HG03159 (cell line): ENCODE measurements around the gene DMBT1.

Experiments
- ATAC-seq: cut with Tn5 transposase; IDR thresholded peaks from one replicate; pipeline ENCODE4 v1.9.1; 2021; ENCODE audit warnings: mild to moderate bottlenecking, moderate library complexity; ENCODE audit not compliant: unreplicated experiment

The DMBT1 gene

DNA sequence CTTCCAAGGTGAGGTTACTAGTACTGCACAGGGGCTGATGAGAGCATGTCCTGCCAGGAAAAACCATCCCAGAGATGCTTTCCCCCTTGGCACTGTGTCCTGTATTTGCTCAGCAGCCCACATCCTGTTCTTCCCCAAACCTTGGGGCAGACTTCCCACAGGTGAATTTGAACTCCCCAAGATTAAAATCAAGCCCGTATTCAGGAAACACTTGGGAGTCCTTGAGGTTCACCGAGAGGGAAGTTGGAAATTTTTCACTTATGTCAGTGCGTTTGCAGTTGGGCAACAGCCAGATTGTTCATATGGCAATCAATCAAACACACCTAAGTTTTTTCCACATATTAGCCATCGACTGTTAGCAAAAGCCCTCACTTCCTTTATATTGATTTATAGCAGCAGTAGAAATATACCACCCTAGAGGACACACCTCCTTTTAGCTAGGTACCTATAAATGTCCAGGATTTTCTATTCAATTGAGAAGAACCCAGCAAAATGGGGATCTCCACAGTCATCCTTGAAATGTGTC, at the start of gene DMBT1:
Gene DMBT1 (plus strand): TSS at position 476 of the 526 bp plus-strand sequence. CDS start 17 bp downstream, at position 493.
- ATAC-seq, result no peak

DNA sequence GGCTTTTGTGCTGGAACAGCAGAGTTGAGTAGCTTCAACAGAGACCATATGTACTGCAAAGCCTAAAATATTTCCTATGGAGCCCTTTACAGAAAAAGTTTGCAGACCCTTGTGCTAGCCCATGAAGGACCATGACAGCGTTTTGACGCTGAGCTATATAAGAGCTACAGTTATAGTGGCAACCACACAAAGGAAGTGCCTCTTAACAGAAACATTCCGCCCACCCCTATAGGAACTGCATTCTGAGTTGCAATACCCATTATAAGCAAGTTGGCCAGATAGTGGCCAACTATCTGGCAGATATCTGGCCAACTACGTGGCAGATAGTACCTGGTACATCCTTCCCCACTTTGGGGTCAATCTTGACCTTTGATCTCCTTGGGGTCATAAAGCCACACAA, 47.5 kb upstream of the DMBT1 start:
- no peak for ATAC-seq

DNA sequence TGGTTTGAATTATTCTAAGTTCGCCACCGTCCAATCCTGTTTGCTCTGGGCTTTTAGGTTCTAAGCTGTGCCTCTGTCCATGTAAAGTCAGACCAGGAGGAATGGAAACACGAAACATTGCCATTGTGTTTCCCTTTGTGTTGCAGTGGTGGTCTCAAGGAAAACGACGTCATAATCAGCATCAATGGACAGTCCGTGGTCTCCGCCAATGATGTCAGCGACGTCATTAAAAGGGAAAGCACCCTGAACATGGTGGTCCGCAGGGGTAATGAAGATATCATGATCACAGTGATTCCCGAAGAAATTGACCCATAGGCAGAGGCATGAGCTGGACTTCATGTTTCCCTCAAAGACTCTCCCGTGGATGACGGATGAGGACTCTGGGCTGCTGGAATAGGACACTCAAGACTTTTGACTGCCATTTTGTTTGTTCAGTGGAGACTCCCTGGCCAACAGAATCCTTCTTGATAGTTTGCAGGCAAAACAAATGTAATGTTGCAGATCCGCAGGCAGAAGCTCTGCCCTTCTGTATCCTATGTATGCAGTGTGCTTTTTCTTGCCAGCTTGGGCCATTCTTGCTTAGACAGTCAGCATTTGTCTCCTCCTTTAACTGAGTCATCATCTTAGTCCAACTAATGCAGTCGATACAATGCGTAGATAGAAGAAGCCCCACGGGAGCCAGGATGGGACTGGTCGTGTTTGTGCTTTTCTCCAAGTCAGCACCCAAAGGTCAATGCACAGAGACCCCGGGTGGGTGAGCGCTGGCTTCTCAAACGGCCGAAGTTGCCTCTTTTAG, 46.3 kb upstream of the DMBT1 start:
- no peak for ATAC-seq

DNA sequence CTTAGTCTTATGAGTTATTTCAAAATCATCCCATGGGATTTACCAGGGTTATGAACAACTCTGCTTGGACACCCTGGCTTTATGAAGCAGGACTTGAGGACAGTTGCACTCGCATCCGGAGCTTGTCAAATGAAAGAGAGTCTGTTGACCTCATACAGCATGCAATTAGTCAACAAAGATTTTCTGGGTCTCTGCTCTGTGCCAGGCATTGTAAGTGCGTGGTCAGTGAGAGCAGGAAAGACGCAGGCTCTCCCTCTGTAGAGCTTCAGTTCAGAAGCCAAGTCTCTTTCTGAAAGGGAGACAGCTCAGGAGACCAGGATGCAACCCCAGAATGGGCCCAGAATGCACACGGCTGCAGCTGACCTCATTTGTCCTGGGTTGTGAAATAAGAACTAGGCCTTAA, 45.5 kb upstream of the DMBT1 start:
- no peak for ATAC-seq

DNA sequence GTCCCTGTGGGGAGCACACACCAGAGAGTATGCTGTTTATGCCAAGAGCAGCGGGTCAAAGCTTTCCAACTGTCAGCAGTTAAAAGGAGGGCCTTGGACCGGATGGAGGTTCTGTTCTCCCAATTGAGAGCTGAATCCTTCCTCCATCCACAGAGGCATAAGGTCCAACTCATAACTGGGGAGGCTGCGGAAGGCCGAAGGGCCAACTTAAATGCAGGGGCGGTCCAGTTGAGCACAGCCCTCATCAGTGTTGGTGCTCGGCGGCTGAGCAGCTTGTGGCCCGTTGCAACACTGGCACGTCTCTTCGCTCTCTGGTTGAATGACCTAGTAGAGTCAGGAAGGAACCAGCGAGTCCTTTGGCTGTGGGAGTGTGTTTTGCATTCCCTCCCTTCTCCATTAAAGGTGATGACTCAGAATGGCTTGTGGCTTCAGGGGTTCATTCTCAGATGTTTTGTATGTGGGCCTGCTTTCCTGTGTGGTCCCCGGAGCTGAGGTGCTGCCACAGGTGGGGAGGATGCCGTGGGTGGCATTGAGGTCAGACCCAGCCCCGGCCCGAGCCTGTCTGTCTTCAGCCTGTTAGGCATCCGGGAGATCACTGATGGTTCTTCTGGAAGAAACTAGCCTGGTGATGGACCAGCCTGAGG, 44.8 kb upstream of the DMBT1 start:
- ATAC-seq, result no peak

DNA sequence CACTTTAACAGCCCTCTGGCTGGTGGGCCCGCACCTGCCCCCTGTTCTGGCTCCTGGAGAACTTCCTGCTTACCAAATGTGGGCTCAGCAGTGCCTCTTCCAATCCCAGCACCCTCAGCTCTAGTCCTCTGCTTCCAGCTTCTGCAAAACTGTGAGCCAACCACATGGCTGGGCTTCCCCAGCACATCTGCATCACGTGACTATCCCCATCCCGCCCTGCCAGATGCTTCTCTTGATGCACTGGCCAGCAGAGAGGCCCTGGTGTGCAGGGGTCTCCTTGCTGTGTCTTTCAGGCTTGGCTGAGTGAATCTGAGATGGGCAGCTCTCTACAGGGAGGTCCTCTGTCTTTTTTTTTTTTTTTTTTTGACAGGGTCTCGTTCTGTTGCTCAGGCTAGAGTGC, 43.8 kb upstream of the DMBT1 start:
- ATAC-seq, result no peak

DNA sequence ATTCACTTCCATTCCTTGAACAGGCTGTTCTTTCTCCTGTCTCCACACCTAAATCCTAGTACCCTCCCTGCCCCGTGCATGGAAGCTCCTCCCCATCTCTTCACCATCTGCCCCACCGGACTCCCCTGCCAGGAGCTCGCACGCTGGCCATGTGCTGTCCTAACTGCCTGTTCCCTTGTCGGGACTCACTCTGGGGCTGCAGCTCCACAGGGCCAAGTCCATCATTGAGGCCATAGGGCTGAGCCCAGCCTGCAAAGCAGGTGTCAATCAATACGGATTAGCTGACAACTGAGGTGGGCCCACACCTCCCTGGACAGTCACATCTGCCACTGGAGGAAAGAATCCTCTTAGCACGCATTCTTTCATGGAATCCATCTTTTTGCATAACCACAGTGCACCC, 41.4 kb upstream of the DMBT1 start:
- ATAC-seq, result no peak

DNA sequence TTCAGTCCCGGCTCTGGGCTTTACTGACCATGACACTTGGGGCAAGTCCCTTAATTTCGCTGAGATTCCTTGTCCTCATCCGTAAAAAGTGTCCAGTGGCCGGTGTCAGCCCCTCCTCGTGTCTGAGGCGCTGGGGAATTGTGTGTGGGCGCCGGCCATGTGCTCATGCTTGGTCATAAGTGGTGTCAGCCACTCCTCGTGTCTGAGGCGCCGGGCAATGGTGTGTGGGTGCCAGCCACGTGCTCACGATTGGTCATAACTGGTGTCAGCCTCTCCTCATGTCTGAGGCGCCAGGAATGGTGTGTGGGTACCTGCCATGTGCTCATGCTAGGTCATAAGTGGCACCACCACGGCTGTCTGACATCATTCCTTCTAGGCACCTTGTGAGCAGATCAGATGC, 40.7 kb upstream of the DMBT1 start:
- no peak for ATAC-seq

DNA sequence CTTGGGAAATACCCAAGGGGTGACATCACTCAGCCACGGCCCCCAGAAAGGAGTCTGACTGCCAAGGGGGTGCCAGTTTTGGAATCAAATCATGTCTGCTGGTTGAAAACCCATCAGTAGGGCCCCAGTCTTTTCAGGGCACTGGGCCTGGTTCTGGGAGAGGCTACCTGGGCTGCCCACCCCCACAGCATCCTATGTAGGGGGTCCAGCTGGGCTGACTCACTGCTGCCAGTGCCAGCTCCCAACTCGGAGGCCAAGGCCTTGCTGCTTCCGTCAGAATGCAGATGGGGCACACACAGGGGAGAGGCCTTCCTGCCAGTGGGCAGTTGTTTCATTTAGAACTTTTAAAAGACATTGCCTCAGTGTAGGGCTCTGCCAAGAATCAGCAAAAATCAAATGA, 39.5 kb upstream of the DMBT1 start:
- no peak for ATAC-seq

DNA sequence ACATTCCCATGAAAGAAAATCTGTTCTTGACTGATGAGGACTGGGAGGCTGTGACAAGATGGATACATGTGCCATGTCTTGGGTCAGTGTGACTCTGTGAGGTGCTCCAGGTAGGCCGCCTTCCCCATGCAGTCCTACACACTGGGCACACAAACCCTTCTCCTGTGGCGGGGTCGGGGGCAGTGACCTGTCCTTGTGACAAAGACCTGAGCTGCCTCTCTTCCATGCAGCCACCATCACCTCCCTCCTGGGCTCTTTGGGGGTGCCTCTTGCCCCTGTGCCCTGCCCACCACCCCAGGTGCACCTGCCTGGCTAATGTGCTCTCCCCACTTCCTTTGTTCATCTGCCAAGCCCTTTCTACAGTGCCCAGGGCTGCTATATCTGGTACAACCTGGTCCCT, 35.7 kb upstream of the DMBT1 start:
- ATAC-seq, result no peak

DNA sequence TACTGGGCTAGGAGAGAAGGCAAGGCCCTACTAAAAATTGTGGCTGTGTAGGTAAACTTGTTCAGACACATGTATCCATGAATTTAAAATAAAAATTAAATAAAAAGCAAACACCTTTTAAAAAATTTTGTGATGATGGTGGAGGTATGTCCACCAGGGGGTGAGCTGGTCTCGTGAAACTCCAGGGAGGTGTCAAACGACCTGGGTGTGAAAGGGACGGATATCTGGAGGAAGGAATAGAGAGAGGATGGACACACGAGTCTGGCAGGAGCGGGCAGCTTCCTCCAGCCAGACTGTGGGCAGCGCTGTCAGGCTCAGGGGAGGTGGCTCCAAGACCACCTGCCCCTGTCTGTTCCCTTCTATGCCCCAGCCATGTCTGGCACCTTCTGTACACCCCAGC, 34.8 kb upstream of the DMBT1 start:
- ATAC-seq, result no peak

DNA sequence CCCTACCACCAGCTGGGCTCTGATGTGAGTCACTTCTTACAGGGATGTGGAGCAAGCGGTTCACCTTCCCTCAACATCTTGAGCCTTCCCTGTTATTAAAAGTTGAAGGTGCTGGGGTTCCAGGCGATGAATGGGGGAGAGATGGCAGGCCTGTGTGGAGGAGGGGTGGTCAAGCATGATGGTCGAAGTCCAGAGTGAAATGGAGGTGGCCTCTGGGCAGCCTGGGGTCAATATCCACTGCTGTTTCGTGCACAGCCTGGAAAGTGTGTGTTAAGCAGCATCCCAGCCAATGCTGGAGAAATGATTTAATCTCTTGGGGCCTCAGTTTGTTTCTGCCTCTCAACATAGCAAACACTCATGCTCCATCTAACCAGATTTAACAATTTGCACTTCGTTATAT, 33.7 kb upstream of the DMBT1 start:
- ATAC-seq, result no peak

DNA sequence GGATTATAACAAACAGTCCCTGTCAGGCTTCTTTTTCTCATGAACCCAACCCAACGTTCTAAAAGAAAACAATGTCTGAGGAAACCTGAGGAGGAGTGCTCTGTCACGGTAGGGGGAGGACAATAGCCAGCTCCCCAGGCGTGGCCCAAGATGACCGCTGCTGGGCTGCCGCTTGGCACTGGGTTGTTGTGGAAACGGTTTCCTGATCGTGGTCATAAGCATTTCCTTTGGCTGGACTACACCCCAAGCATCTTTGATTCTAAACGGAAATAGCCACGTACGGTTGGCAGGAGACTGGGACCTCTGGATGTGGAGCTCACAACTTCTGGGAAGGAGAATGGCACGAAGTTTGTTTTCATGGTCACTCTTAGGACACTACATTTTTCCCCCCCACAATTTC, 30.4 kb upstream of the DMBT1 start:
- ATAC-seq, result no peak

DNA sequence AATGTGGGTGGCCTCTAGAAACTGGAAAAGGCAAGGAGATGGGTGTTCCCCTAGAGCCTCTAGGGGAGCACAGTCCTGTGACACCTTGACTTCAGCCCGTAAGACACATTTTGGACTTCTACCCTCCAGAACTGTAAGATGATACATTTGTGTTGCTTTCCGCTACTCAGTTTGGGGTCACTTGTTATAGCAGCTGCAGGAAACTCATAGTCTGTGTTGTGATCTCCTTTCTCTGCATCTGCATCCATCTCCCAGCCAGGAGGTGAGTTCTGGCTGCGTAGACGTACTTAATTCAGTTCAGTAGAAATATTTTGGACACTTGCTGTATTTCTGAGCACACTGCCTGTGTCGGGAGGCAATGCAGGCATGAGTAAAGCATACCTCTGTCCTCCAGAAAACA, 29.3 kb upstream of the DMBT1 start:
- ATAC-seq, result no peak

DNA sequence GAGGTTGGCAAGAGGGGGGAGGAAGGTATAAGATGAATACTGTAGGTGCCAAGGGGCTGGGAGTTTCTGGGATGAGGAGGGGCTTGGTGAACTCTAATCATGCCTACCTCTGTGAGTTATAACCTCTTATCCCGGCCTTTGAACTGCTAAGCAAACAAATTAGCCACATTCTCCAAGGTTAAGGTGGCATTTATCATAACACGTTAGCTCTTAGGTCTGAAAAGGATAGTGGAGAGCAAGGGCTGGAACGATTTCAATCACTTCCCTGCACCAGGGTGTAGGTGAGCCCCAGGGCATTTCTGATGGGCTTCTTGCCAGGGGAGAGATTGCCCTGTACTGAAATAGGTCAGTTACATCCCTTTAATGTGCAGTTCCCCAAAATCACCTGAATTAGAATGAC, 28.6 kb upstream of the DMBT1 start:
- ATAC-seq, result no peak

DNA sequence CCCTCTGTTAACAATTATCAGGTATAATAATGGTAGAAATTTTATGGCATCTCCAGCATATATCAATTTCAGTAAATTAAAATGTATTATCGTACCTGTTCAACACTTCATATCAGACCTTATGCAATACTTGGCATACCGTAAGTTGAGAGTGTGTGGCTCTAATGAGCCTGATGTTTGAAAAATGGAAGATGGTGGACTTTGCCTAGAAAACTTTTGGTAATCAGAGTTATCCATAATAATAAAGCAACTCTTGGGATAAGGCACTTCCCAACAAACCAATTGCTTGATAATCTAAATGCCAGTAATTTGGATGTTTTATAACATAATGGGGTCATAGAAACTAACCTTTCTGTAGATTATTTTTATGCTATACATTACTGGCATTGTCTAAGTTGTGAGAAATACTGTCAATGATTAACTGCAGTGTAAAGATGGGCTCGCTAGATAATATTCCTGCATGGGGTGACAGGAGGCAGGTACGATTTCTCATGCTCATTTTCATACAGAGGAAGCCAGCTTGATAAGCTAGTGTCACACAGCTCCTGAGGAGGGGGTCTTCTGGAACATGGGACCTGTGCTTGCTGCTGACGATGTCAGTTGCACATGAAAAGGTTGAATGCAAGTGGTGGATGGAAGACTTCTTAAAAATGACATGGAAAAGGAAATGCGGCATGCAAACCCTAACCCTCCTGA, 27.8 kb upstream of the DMBT1 start:
- ATAC-seq, result no peak

DNA sequence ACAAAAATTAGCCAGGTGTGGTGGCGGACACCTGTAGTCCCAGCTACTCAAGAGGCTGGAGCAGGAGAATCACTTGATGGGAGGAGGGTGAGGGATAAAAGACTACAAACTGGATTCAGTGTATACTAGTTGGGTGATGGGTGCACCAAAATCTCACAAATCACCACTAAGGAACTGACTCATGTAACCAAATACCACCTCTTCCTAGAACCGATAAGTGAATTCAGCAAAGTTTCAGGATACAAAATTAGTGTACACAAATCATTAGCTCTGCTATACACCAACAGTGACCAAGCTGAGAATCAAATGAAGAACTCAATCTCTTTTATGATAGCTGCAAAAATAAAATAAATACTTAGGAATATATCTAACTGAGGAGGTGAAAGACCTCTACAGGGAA, 23.0 kb upstream of the DMBT1 start:
- no peak for ATAC-seq

DNA sequence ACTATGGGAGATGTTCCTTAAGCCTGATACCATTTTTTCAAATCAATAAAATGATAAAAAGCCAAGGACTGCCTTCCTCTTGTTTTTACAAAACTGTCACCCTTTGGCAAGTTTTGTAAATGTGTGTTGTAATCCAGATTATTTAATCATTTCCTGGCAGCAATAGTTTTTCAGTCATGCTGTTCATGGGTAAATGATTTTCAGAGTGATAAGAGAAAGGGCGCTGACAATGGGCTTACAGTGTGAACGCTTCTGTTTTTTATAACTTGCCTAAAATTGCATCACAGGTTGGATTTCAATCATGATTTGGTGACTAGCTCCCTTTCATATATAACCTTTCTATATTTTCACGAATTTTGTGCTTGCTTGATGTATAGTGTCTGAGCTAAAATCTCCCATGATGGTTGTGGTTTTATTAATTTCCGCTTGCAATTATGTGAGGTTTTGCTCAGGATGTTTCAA, 19.0 kb upstream of the DMBT1 start:
- ATAC-seq, result no peak

DNA sequence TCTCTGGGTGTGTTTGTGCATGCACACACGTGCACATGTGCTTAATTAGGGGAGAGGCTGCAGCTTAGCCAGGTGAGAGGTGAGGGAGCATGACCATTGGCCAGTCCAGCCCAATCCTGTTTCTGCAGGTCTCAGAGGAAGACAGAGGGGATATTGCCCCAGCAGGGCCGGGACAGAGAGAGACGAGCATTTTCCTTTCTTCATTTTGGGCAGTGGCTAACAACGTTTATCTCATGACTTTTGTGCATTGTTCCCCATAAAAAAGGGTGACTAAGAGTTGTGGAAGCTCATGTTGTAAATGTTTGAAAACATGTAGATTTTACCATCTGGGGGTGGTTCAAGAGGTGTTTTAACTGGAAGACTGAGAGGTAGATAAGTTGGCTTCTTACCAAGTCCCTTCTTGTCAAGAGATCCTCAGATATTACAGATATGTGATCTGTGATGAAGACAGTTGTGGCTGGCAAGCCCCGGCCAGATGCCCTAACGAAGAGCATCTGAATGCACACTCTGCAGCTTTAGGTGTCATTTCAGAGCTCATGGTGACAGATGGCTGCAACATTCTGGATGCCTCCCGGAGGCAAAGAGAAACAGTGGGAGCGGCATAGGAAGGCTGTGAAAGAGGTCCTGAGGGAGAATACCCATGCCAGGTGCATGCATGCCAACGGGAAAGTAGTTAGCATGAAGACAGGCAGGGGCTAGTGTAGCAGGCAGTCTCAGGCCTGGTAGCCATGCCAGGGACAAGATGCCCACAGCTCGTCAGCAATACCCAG, 16.7 kb upstream of the DMBT1 start:
- no peak for ATAC-seq

DNA sequence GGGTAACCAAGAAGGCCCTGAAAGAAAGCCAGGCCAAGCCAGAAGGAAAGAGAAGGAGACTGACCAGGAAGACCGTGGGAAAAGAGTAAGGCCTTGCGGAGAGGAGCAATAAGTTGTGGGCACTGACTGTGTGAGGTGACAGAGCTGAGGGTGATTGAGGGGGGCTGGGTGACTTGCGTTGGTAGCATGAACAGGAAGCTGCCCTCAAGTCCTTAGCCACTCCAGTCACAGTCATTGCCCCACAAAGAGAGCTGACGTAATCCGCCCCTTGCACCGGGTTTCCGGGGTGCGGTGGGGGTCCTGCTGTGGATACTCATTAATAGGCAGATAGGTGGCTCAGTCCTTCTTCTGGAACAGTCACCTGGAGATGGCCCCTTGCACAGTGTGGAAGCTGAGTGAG, 16.1 kb upstream of the DMBT1 start:
- no peak for ATAC-seq

DNA sequence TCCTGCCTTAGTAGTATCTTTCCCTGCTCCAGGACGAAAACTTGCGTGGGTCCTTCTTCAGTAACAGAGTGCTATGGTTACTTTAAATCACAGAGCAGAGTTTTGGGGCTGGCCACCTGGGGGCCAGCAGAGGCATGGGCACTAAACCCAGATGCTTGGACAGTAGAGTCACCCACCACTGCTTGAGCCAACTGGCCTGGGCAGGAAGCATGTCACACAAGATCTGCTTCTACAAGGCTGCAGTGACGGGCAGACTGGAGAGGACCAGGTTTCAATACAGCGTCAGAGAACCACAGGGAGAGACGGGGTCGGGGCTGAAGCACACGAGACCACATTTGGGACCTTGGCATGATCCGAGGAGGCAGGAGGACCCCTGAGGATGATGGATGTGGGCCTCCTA, 14.3 kb upstream of the DMBT1 start:
- no peak for ATAC-seq
